Gastrocnemius medialis (tissue), 4 donors: ENCODE data around the gene RAX2. TPM values are rescaled to one million over a fixed set of nuclear protein-coding genes. Genes with fewer than 3 reads are reported as not detected.

ENCODE experiments used
- ATAC-seq, 2 donors: fragments of 150-250 bp; one replicate each; pipeline ENCODE4 v1.9.1; 2016
- DNase-seq, 2 donors: peaks; one replicate each; pipeline ENCODE4 v3.0.0-alpha.2; 2019
- H3K27ac ChIP-seq, 4 donors: fragments of 200-600 bp; sonication (generic); 1 replicate in 1 of 4; 2 replicates in 3 of 4; pipeline ENCODE4 v1.5.1; 2016 to 2018; ENCODE audit warnings: mild to moderate bottlenecking in 2 of 4, moderate library complexity in 1 of 4
- H3K27me3 ChIP-seq, 3 donors: fragments of 200-600 bp; sonication (generic) in 2 of 3; 1 replicate in 1 of 3; 2 replicates in 2 of 3; pipeline versions ENCODE4 v1.5.1 to v1.6.0; 2016 to 2019; ENCODE audit warnings: mild to moderate bottlenecking in 1 of 3, moderate library complexity in 1 of 3
- H3K36me3 ChIP-seq, 2 donors: fragments of 200-600 bp; sonication (generic) in 1 of 2; one replicate each; pipeline ENCODE4 v1.5.1; 2017 to 2018
- H3K4me1 ChIP-seq, 2 donors: fragments of 200-600 bp; sonication (generic) in 1 of 2; one replicate each; pipeline ENCODE4 v1.5.1; 2016 to 2017; ENCODE audit warnings: mild to moderate bottlenecking in 2 of 2
- H3K4me3 ChIP-seq, 4 donors: fragments of 200-600 bp; sonication (generic) in 3 of 4; 1 replicate in 1 of 4; 2 replicates in 3 of 4; pipeline ENCODE4 v1.5.1; 2016 to 2019; ENCODE audit warnings: mild to moderate bottlenecking in 2 of 4
- H3K9me3 ChIP-seq, 3 donors: fragments of 200-600 bp; sonication (generic) in 2 of 3; 1 replicate in 1 of 3; 2 replicates in 2 of 3; pipeline ENCODE4 v1.5.1; 2016 to 2019
- CTCF ChIP-seq, 5 experiments: fragments of 450-650 bp in 3 of 5; fragments of 200-600 bp in 2 of 5; sonication (generic) in 2 of 5; IDR thresholded peaks in 4 of 5; conservative IDR thresholded peaks in 1 of 5; 1 replicate in 4 of 5; 2 replicates in 1 of 5; pipeline ENCODE4 v1.5.1; 2016 to 2019; ENCODE audit warnings: antibody characterized with exemption in 5 of 5, mild to moderate bottlenecking in 3 of 5, moderate library complexity in 3 of 5
- POLR2A ChIP-seq, 2 donors: fragments of 450-650 bp; IDR thresholded peaks; one replicate each; pipeline ENCODE4 v1.6.1; 2017; ENCODE audit warnings: antibody characterized with exemption in 2 of 2, mild to moderate bottlenecking in 2 of 2, moderate library complexity in 2 of 2
- in situ Hi-C, 4 donors: fragments of 200-750 bp; cut with MboI; loops; one replicate each; pipeline versions ENCODE4 v1.15.0 to v1.8.0; 2017; ENCODE audit warnings: low sequenced_read_pairs in 4 of 4
- intact Hi-C: fragments of 100-400 bp; cut with DNase I; formaldehyde crosslinking; loops from one replicate; pipeline ENCODE4 v1.15.1; 2023; ENCODE audit warnings: low total_unique reads
- total RNA-seq, 4 donors: library from RNA; depleted of rRNA; stranded (reverse); fragments of >200 nt; gene quantifications; one replicate each; pipeline versions ENCODE4 v1.1.0 to v1.2.3, GENCODE V29; 2016

Gene RAX2
- total RNA-seq, 4 donors from 2014 or later = not detected

GRCh38 chr19:3780786-3781304 is 8.8 kb upstream of the RAX2 start:
- Histone ChIP-seq H3K36me3 (no peaks in the 10 kb centered on the region), H3K9me3 (peaks cover 0 to 19% (median 3%) of the 10 kb centered on the region in 3 donors), H3K4me1 (no peaks in the 10 kb centered on the region), H3K27ac (no peak overlapping the region), H3K4me3 (no peak overlapping the region), H3K27me3 (peaks cover 22 to 41% (median 28%) of the 10 kb centered on the region in 3 donors)
- DNase-seq (no peak), ATAC-seq (no peak)
- TF ChIP-seq CTCF (IDR thresholded peaks at IDR 0.05 in 4 of 5, conservative IDR thresholded peaks at IDR 0.05 in 1 of 5) (no peak), POLR2A (IDR thresholded peaks at IDR 0.05) (no peak)
- in situ Hi-C loops (no loop called here), intact Hi-C loops (no loop called here)

- DNase-seq = no peak
- in situ Hi-C loops = no loop called here
- no peak overlapping the region for H3K4me3 ChIP-seq
- no peak overlapping the region for H3K27ac ChIP-seq
- peaks cover 12 to 25% (median 14%) of the 10 kb centered on the region in 3 donors for H3K27me3 ChIP-seq
- H3K36me3 ChIP-seq = no peaks in the 10 kb centered on the region
- ATAC-seq = no peak
- TF ChIP-seq CTCF (IDR thresholded peaks at IDR 0.05 in 4 of 5, conservative IDR thresholded peaks at IDR 0.05 in 1 of 5) = no peak
- no peak for TF ChIP-seq POLR2A (IDR thresholded peaks at IDR 0.05)
- H3K9me3 ChIP-seq = peaks cover 0 to 19% (median 3%) of the 10 kb centered on the region in 3 donors
- intact Hi-C loops = no loop called here
- H3K4me1 ChIP-seq = no peaks in the 10 kb centered on the region
These were observed 7.1 kb upstream of the RAX2 start for GRCh38 chr19:3778899-3779723.

- intact Hi-C loops (no loop called here), in situ Hi-C loops (no loop called here)
- no peaks in the 10 kb centered on the region for H3K36me3 ChIP-seq
- H3K4me3 ChIP-seq = no peak overlapping the region
- DNase-seq = no peak
- no peak overlapping the region for H3K27ac ChIP-seq
- no peak for ATAC-seq
- TF ChIP-seq POLR2A (IDR thresholded peaks at IDR 0.05) (no peak), CTCF (IDR thresholded peaks at IDR 0.05 in 4 of 5, conservative IDR thresholded peaks at IDR 0.05 in 1 of 5) (no peak)
- H3K9me3 ChIP-seq = peaks cover 0 to 19% (median 3%) of the 10 kb centered on the region in 3 donors
- H3K4me1 ChIP-seq = no peaks in the 10 kb centered on the region
- H3K27me3 ChIP-seq = peaks cover 6 to 17% (median 10%) of the 10 kb centered on the region in 3 donors
These were observed 6.3 kb upstream of the RAX2 start for GRCh38 chr19:3778104-3778867.

GRCh38 chr19:3776479-3777040 is 4.5 kb upstream of the RAX2 start:
- in situ Hi-C loops = no loop called here

More at GRCh38 chr19:3776479-3777040, 4.5 kb upstream of the RAX2 start:
- no peak for DNase-seq
- no peak for TF ChIP-seq POLR2A (IDR thresholded peaks at IDR 0.05)
- TF ChIP-seq CTCF (IDR thresholded peaks at IDR 0.05 in 4 of 5, conservative IDR thresholded peaks at IDR 0.05 in 1 of 5) = no peak
- H3K4me3 ChIP-seq = no peak overlapping the region
- no peaks in the 10 kb centered on the region for H3K36me3 ChIP-seq
- H3K9me3 ChIP-seq = peaks cover 0 to 8% (median 0%) of the 10 kb centered on the region in 3 donors
- H3K27ac ChIP-seq = no peak overlapping the region
- no peaks in the 10 kb centered on the region for H3K4me1 ChIP-seq
- no peak for ATAC-seq
- intact Hi-C loops = no loop called here
- H3K27me3 ChIP-seq = peaks cover 0 to 4% (median 2%) of the 10 kb centered on the region in 3 donors
